ENCODE data around the gene LMTK3.
A peak's percentile ranks its signal among the peaks of the same experiment; 100 is the strongest.

LMTK3 gene

GRCh38 chr19:48468772-48469288, 42.8 kb downstream of the LMTK3 start:
- DNase-seq, result peak; percentile 100

DNA sequence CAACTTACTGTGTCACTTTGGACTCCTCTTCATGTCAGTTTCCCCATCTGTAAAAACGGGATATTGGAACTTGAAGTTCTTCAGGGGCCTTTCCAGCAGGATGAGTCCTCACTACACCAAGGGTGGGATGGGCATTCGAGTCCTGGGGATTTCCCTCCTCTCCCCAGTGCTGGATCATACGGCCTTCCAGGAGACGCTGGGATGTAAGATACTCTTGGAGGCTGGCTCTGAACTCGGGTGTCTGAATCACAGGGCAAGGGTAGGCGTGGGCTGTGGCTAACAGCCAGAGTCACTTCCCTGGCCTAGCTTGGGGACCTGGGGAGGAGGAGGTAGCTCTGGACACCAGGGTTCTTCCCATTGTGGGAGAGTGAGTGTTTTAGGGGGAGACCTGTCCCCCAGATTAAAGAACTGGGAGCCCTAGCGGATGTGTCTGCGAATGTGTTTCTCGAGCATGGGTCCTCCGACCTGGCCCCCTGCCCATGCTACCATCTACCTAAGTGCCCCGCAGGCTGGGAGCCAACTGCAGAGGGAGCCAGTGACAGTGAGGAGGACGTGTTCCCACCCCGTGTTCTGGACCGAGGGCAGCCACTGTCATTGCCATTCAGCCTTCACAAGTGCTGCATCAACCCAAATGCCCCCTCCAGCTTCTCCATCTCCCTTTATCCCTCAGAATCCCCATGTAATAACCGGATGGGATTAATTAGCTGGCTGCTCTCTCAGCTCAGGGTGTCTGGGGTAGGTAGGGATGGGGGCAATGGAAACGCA, 44.9 kb downstream of the LMTK3 start:
- no peak for DNase-seq

- DNase-seq, result no peak
Measured at GRCh38 chr19:48465215-48465614, 46.4 kb downstream of the LMTK3 start.

DNA sequence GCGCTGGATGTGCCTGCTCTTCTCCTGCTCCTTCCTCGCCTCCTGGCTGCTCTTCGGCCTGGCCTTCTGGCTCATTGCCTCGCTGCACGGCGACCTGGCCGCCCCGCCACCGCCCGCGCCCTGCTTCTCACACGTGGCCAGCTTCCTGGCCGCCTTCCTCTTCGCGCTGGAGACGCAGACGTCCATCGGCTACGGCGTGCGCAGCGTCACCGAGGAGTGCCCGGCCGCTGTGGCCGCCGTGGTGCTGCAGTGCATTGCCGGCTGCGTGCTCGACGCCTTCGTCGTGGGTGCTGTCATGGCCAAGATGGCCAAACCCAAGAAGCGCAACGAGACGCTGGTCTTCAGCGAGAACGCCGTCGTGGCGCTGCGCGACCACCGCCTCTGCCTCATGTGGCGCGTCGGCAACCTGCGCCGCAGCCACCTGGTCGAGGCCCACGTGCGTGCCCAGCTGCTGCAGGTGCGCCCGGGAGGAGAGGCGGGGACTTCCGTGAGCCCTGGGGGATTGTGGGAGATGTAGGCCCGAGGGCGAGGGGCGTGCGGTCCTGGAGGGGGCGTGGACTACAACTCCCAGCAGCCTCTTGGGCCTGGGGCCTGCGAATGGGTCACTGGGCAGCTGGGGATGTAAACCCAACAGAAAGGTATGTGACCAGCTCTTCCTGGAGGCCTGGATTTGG, 49.5 kb downstream of the LMTK3 start:
- DNase-seq, result no peak

- no peak for DNase-seq
Measured at GRCh38 chr19:48461651-48461981, 50.0 kb downstream of the LMTK3 start.

DNA sequence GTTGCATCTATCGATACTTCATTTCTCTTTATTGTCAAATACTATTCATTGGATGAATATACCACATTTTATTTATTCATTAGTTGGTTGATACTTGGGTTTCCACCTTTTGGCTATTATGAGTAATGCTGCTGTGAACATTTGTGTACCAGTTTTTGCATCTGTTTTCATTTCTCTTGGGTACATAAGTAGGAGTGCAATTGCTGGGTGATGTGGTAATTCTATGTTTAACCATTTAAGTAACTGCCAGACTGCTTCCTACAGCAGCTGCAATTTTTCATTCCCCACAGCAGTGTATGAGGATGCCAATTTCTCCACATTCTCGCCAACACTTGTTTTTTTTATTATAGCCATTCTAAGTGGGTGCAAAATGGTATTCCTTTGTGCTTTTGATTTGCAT, 53.6 kb downstream of the LMTK3 start:
- no peak for DNase-seq

DNA sequence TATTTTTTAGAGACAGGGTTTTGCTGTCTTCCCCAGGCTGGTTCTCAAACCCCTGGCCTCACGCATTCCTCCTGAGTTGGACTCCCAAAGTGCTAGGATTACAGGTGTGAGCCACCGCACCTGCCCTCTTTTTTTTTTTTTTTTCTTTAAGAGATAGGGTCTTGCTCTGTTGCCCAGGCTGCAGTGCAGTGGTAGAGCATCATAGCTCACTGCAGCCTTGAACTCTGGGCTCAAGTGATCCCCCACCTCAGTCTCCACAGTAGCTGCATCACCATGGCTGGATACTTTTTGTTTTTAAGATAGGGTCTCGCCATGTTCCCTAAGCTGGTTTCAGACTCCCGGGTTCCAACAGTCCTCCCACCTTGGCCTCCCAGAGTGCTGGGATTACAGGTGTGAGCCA, 54.8 kb downstream of the LMTK3 start:
- DNase-seq, result no peak

DNA sequence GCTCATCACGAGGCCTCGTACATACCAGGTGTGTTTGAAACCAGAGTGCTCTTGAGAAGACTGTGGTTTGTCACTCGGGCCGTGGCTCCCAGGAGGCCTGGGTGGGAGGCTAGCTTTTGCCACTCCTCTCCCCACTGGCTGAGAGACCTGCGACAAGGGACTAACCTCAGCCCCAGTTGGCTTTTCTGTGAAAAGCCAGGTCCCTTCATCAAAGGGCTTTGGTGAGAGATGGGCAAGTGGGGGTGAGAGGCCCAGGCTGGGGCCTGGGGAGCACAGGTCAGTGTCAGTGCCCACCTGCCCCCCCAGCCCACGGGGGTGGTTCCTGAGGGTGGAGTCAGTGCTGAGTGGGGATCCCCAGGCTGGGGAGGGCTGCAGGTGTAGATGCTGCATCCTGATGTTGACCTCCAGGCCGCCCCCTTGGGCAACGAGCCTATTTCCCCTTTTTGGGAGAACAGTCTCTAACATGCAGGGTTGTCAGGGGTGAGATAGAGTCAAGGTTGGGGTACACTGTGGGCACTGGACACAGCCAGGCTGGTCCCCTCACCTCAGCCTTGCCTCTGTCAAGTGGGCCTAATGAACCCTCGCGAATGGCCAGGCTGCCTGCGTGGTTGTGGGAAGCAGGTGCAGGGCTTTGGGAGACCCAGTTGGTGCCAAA, 55.6 kb downstream of the LMTK3 start:
- no peak for DNase-seq

DNA sequence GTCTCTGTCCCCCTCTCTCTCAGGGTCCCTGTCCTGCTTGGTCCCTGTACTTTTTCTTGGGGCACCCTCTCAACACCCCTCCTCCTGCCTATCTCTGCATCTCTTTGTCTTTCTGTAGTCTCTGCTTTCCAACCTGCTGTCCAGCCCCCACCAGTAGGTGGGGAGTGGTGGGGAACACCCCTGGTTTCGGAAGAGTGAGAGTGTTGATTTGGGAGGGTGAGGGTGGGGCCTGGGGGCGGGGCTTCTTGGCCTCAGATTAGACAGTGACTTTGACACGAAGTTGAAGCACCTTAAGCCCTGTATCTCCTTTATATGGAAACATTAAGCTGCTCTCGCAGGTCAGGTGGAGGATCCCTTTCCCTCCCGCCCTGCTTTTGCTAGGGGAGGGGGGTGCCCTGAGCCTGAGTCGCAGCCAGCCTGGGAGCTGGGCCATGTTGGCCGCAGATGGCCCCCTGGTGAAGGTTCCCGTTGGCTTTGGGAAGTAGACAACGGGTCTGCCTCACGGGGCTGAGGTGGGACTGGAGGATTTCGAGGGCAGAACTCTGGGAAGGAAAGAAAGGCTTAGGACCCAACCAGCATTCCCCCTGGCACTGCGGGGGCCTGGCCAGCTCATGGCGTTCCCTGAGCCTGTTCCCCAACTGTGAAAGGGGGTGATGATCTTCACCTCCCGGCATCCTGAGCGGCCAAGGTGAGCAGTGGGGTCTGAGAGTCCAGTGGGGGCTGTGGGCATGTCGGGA, 56.3 kb downstream of the LMTK3 start, which contains the start of gene KCNJ14:
TSS of gene KCNJ14 (plus strand) at position 404 of the 737 bp plus-strand sequence. CDS start 6,151 bp downstream, outside the sequence.
- DNase-seq, result no peak

DNA sequence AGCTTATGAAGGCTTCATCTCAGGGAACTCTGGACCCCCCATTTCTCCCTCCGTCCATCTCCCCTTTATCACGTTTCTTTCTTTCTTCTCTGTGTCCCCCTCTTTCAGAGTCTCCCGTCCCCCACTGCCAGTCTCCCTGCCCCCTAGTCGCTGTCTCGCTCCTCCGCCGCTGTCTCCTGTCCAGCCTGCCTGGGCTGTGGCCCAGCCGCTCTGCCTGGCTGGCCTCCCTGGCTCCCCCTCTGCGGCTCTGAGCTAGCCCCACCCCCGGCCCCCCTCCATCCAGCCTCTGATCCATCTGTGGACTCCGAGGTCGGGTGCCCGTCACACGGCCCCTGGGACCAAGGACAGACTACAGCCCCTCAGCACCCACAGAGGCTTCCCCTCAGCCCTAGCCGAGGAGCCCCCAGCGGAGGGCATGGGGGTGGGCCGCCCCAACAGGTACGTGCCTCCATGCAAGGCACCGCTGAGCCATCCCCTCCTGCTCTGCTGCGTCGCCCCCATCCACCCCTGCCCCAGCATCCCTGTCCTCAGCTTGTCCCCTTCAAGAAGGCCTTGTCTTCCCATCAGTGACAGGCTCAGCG, 57.4 kb downstream of the LMTK3 start:
- DNase-seq, result no peak

DNA sequence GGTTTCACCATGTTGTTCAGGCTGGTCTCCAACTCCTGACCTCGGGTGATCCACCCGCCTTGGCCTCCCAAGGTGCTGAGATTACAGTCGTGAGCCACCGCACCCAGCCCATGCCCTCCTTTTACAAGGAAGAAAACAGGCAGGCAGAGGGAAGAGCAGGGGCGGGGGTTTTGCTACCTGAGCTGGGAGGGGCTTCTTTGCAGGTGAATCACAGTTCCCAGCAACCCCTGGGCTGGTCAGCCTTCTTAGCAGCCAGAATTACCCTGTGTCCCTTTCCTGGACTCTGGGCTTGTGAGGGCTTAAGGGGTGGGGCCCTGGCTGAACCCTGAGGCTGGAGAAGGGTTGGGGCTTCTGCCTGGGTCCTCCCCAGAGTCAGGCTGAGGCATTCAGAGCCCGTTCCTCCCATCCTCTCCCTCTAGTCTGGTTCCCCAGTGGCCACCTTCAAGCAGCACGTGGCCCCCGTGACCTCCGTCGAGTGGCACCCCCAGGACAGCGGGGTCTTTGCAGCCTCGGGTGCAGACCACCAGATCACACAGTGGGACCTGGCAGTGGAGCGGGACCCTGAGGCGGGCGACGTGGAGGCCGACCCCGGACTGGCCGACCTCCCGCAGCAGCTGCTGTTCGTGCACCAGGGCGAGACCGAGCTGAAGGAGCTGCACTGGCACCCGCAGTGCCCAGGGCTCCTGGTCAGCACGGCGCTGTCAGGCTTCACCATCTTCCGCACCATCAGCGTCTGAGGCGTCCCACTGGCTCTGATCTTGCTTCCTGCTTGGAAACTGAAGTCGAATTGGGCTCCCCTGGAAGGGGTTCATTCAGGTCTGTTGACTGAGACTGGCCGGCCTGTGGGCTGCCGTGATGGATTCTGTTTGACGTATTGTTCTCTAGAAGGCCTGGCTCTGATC, 59.1 kb downstream of the LMTK3 start:
- DNase-seq, result no peak

- no peak for DNase-seq
Measured at GRCh38 chr19:48451624-48452023, 60.0 kb downstream of the LMTK3 start.

DNA sequence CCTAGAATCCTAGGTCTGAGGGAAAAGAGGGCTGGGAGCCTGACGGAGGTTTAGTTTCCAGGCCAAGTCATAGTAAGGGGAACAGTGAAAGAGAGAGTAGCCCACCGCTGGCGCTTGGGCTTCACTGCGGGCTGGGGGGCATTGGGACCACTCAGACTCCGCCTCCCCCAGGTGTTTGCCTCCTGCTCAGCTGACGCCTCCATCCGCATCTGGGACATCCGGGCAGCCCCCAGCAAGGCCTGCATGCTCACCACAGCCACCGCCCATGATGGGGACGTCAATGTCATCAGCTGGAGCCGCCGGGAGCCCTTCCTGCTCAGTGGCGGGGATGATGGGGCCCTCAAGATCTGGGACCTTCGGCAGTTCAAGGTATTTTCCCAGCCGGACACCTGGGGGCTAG, 60.8 kb downstream of the LMTK3 start:
- no peak for DNase-seq

DNA sequence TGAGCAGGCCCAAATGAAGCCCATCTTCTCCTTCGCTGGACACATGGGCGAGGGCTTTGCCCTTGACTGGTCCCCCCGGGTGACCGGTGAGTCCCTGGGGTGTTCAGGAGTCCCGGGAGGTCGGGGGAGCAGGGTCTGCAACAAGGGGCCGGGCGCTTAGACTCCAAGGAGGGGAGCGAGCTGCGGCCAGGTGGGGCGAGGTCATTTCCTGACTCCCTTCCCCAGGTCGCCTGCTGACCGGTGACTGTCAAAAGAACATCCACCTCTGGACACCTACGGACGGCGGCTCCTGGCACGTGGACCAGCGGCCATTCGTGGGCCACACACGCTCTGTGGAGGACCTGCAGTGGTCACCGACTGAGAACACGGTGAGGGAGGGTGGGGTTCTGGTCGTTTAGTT, 61.2 kb downstream of the LMTK3 start:
- DNase-seq, result no peak

DNA sequence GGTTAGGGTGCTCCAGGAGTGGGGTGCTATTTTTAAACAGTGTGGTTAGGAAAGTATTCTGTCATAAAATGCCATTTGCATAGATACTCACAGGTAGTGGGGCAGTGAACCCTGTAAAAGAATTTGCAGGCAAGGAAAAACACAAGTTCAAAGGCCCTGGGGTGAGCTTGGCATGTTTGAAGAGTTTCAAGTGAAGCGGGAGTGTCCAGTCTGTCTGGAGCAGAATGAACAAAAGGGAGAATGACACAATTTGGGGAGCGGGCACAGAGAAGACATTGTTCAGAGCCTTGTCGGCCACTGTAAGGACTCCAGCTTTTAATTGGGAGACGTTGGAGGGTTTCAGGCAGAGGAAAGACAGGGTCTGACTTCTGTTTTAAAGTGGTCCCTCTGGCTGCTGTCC, 63.1 kb downstream of the LMTK3 start:
- DNase-seq, result no peak

DNA sequence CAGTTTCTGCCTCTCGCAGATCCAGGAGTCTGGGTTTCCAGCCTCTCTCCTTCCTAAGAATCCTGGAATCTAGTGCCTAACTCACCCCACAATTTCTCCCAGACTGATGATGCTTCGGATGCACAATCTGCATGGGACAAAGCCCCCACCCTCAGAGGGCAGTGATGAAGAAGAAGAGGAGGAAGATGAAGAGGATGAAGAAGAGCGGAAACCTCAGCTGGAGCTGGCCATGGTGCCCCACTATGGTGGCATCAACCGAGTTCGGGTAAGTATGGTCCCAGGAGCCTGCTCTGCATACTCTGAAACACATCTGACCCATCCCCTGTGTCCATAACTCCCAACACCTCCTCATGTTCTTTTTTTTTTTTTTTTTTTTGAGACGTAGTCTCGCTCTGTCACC, 65.1 kb downstream of the LMTK3 start:
- no peak for DNase-seq

- peak; percentile 93 for DNase-seq
Measured at GRCh38 chr19:48445606-48446481, 65.8 kb downstream of the LMTK3 start, which contains the start of gene GRWD1. TSS of gene GRWD1 (plus strand) at chr19:48445983. CDS start at chr19:48446006, 23 bp downstream.

GRCh38 chr19:48445256-48445605, 66.4 kb downstream of the LMTK3 start:
- no peak for DNase-seq

DNA sequence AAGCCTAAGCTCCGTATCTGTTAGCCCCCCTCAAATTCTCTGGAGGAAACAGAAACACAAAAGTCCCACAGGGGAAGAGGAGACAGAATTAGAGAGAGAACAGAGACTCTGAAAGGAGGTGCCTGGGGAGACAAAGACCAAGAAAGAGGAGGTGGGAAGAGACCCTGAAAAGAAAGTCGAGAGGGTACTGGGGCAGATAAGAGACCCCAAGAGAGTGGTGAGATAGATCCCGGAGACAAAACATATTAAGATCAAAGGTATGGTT, 66.8 kb downstream of the LMTK3 start:
- DNase-seq, result no peak

DNA sequence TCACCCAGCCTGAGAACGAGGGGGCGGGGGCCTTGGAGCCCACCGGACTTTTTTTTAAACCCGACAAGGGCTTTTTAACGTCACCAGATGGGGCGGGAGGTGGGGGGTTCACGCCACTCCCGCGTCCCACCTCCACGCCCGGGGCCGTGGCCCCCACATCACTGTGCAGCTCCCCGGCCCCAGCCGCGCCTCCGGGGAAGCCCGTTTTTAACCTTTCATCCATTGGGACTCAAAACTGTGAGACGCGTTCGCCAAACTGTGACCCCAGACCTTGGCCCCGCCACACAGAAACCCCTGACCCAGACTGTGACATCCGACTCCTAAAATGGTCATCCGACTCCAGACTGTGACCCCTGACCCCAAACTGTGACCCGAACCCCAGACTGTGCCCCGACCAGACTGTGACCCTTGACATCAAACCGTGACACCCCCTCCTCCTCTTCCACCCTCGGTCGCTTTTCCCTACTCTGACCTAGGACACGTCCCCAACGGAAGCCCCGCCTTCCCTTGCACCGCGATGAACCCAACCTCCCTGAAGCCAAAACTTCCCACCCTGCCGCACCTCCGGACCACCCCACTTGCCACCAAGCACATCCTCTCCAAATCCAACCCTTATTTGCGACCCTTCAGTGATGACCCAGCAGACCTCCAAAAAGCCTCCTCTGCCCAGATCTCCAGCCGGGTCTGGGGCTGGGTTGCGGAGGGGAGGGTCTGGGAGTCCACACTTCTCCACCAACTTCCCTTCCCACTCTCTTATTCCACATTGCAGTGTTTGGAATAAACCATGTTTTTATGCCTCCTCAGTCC, 67.3 kb downstream of the LMTK3 start:
- no peak for DNase-seq
